ENCODE results near the gene ADGRG7.

DNA sequence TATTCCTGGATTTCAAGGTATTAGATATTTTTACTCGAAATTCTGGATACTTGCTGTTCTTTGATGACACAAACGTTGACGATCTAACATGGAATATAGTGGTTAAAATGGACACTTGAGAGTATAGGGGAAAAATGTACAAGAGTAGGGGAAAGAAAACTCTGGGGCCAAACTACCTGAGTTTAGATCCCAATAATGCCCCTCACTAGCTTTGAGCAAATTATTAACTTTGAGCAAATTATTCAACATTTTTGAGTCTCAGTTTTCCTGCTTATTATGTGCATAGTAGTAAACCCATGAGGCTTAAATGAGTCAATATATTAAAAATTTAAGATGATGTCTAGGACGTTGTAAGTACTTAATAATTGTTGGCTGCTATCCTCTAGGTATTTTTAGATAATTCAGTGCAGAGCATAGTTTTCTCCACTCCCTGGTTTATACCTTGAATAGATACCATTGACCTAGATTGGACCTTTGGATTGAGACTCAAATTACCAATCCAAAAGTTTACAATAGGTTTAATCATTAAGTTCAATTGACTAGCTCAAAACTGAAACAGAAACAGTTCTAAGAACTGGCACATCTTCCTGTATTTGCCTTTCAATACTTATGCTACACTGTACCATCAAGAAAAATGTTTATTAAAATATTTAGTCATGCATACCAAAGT is 4.5 kb downstream of the ADGRG7 start:
- TF ChIP-seq CTCF (IDR thresholded peaks at IDR 0.05) (no peak), EZH2 (IDR thresholded peaks at IDR 0.05; ENCODE audit: borderline replicate concordance, insufficient read depth, low read depth, low read length, poor library complexity, severe bottlenecking) (no peak)
